Liver (tissue), 3 donors: ENCODE results near the gene STK40.

Experiments
- ATF3 ChIP-seq: IDR thresholded peaks from 2 replicates; pipeline ENCODE4 v1.6.1; 2016; ENCODE audit warnings: antibody characterized with exemption
- CTCF ChIP-seq: fragments of 150-350 bp; IDR thresholded peaks from 2 replicates; pipeline ENCODE4 v1.5.1; 2017; ENCODE audit warnings: improper control_type of control experiment, low read depth, low read length; ENCODE audit not compliant: missing input control
- EGR1 ChIP-seq, 2 donors: IDR thresholded peaks; 2 replicates each; pipeline ENCODE4 v1.6.1; 2016 to 2018; ENCODE audit warnings: antibody characterized with exemption in 2 of 2, low read depth in 2 of 2
- FOXA2 ChIP-seq: IDR thresholded peaks from 2 replicates; pipeline ENCODE4 v1.6.1; 2016; ENCODE audit warnings: antibody characterized with exemption
- GABPA ChIP-seq, 2 donors: IDR thresholded peaks in 1 of 2; conservative IDR thresholded peaks in 1 of 2; 2 replicates each; pipeline ENCODE4 v1.6.1; 2016; ENCODE audit warnings: antibody characterized with exemption in 2 of 2, mild to moderate bottlenecking in 1 of 2, moderate library complexity in 1 of 2
- JUND ChIP-seq, 2 donors: IDR thresholded peaks; 2 replicates each; pipeline ENCODE4 v1.6.1; 2016; ENCODE audit warnings: antibody characterized with exemption in 2 of 2
- MAX ChIP-seq: IDR thresholded peaks from 2 replicates; pipeline ENCODE4 v1.6.1; 2016; ENCODE audit warnings: antibody characterized with exemption
- RAD21 ChIP-seq, 2 donors: IDR thresholded peaks; 2 replicates each; pipeline ENCODE4 v1.6.1; 2016; ENCODE audit warnings: antibody characterized with exemption in 2 of 2, mild to moderate bottlenecking in 2 of 2
- REST ChIP-seq: IDR thresholded peaks from 2 replicates; pipeline ENCODE4 v1.6.1; 2016; ENCODE audit warnings: antibody characterized with exemption, mild to moderate bottlenecking
- RXRA ChIP-seq, 2 donors: IDR thresholded peaks; 2 replicates each; pipeline ENCODE4 v1.6.1; 2017 to 2018; ENCODE audit warnings: antibody characterized with exemption in 2 of 2, mild to moderate bottlenecking in 1 of 2
- SP1 ChIP-seq: IDR thresholded peaks from 2 replicates; pipeline ENCODE4 v1.6.1; 2018; ENCODE audit warnings: antibody characterized with exemption, mild to moderate bottlenecking
- TAF1 ChIP-seq: conservative IDR thresholded peaks from 2 replicates; pipeline ENCODE4 v1.6.1; 2016; ENCODE audit warnings: antibody characterized with exemption, mild to moderate bottlenecking
- YY1 ChIP-seq: IDR thresholded peaks from 2 replicates; pipeline ENCODE4 v1.6.1; 2016; ENCODE audit warnings: antibody characterized with exemption, mild to moderate bottlenecking
- donor health status: healthy.
- donor health status: healthy.

GRCh38 chr1:36309397-36309796, 76.3 kb downstream of the STK40 start:
- TF ChIP-seq FOXA2 (no peak), ATF3 (no peak), CTCF (no peak), RAD21 (IDR thresholded peaks at IDR 0.05) (no peak), MAX (no peak), SP1 (no peak), RXRA (IDR thresholded peaks at IDR 0.05) (no peak), REST (no peak), YY1 (no peak), GABPA (IDR thresholded peaks at IDR 0.05 in 1 of 2, conservative IDR thresholded peaks at IDR 0.05 in 1 of 2) (no peak), TAF1 (no peak), EGR1 (IDR thresholded peaks at IDR 0.05; ENCODE audit: low read depth in 2 of 2) (no peak), JUND (IDR thresholded peaks at IDR 0.05) (no peak)
